GM12892 (cell line): ENCODE measurements around the gene ITIH5.

Source experiments
- POLR2A ChIP-seq: IDR thresholded peaks from 2 replicates; pipeline ENCODE4 v1.6.1; 2011; ENCODE audit warnings: low read depth, low read length, control low read depth
- POLR2AphosphoS5 ChIP-seq: IDR thresholded peaks from 2 replicates; pipeline ENCODE4 v1.6.1; 2011; ENCODE audit warnings: low read depth, low read length, control low read depth
- TAF1 ChIP-seq: IDR thresholded peaks from 2 replicates; pipeline ENCODE4 v1.6.1; 2011; ENCODE audit warnings: low read depth, mild to moderate bottlenecking, control low read depth, low read length, borderline replicate concordance

DNA sequence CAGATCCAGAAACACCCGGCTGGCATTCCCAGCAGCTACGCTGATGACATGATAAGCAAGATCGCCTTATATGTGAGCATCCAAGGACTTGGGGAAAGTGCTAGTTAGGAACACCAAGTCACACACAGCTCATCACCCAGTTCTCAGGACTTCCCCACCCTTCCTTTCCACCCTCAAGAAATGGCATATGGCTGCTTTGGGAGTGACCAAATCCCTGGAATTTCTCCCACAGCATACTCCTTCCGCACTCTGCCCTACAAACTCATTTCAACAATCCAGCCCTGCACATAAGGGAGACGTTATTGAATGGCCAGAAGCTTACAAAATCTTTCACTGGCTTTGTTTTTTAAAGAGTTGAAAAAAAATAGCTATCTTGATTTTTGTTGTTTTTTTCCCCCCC, 4.2 kb downstream of the ITIH5 start:
- no peak for TF ChIP-seq POLR2A
- no peak for TF ChIP-seq TAF1
- TF ChIP-seq POLR2AphosphoS5: no peak
